Measurements from ENCODE around the gene PEAK1. TPM values are rescaled to one million over a fixed set of nuclear protein-coding genes. Genes with fewer than 3 reads are reported as not detected.

Gene PEAK1
- total and polyA plus RNA-seq, 2 experiments from 2014 or later = 15.8 to 42.0 TPM

DNA sequence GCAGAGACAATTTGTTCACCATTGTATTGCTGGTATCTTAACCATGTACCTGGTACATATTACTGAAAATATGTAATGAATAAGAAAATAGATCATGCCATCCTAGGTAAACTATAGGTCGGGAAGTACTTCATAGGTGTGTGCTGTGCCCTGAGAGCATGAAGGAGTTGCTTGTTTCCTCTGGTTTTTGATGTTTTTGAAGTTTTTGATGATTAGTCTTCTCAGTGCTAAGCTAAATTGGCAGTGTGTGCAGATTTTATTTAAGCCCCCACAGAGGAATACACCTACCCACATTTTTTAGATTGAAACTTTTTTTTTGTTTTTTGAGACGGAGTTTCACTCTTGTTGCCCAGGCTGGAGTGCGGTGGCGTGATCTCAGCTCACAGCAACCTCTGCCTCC lies 17.4 kb upstream of the PEAK1 start:
- no peaks in the 10 kb centered on the region for H3K36me3 ChIP-seq
- no peaks in the 10 kb centered on the region for H3K9me3 ChIP-seq (ENCODE audit: low read depth)
- no peak overlapping the region for H3K4me3 ChIP-seq
- TF ChIP-seq, protein P1, sequence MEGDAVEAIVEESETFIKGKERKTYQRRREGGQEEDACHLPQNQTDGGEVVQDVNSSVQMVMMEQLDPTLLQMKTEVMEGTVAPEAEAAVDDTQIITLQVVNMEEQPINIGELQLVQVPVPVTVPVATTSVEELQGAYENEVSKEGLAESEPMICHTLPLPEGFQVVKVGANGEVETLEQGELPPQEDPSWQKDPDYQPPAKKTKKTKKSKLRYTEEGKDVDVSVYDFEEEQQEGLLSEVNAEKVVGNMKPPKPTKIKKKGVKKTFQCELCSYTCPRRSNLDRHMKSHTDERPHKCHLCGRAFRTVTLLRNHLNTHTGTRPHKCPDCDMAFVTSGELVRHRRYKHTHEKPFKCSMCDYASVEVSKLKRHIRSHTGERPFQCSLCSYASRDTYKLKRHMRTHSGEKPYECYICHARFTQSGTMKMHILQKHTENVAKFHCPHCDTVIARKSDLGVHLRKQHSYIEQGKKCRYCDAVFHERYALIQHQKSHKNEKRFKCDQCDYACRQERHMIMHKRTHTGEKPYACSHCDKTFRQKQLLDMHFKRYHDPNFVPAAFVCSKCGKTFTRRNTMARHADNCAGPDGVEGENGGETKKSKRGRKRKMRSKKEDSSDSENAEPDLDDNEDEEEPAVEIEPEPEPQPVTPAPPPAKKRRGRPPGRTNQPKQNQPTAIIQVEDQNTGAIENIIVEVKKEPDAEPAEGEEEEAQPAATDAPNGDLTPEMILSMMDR (IDR thresholded peaks at IDR 0.05; ENCODE audit: low read depth, low read length) = no peak
- DNase-seq (ENCODE audit: low read depth in 1 of 2, low spot score in 1 of 2) = no peak
- H3K27me3 ChIP-seq = no peaks in the 10 kb centered on the region
- H3K4me1 ChIP-seq (ENCODE audit: low read depth) = peaks cover 4% of the 10 kb centered on the region
- H3K27ac ChIP-seq = no peak overlapping the region

DNA sequence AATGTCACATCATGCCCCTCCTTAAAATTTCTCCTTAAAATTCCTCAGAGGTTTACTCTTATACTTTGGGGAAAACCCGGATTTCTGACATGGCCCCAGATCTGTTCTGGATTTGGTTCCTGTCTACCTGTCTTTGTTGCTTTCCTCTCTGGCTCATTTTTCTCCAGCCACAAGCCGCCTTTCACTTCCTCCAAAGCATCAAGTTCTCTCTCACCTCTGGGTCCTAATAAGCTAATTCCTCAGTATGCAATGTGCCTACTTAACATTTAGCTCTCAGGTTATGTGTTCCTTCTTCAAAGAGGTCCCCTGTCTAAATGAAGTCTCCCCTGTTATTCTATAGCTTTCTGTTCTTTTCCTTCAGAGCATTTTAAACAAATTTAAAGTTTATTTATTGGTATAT lies 16.9 kb upstream of the PEAK1 start:
- Histone ChIP-seq H3K27ac (no peak overlapping the region), H3K36me3 (no peaks in the 10 kb centered on the region), H3K4me3 (no peak overlapping the region), H3K27me3 (no peaks in the 10 kb centered on the region), H3K4me1 (ENCODE audit: low read depth) (peaks cover 4% of the 10 kb centered on the region), H3K9me3 (ENCODE audit: low read depth) (no peaks in the 10 kb centered on the region)
- TF ChIP-seq, protein P1 (IDR thresholded peaks at IDR 0.05; ENCODE audit: low read depth, low read length) = no peak
- DNase-seq (ENCODE audit: low read depth in 1 of 2, low spot score in 1 of 2) = no peak

DNA sequence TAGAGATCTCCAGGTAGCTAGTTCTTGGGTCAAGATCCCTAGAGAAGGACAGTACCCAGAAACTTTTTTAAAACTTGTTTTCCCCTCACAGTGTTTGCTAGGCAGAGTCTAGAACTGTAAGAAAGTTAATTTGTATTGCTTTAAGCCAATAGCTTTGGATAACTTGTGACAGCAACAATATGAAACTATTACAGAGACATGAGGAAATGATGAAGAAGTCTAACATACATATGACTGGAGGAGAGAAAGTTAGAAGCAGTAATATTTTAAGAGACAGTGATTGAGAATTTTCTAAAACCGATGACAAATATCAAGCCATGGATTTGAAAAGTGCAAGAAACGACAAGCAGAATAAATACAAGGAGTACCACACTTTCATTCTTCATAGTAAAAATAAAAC lies 10.7 kb upstream of the PEAK1 start:
- Histone ChIP-seq H3K27ac (no peak overlapping the region), H3K4me1 (ENCODE audit: low read depth) (no peaks in the 10 kb centered on the region), H3K9me3 (ENCODE audit: low read depth) (no peaks in the 10 kb centered on the region), H3K4me3 (no peak overlapping the region), H3K36me3 (no peaks in the 10 kb centered on the region), H3K27me3 (no peaks in the 10 kb centered on the region)
- no peak for DNase-seq (ENCODE audit: low read depth in 1 of 2, low spot score in 1 of 2)
- TF ChIP-seq, protein P1 (IDR thresholded peaks at IDR 0.05; ENCODE audit: low read depth, low read length) = no peak

DNA sequence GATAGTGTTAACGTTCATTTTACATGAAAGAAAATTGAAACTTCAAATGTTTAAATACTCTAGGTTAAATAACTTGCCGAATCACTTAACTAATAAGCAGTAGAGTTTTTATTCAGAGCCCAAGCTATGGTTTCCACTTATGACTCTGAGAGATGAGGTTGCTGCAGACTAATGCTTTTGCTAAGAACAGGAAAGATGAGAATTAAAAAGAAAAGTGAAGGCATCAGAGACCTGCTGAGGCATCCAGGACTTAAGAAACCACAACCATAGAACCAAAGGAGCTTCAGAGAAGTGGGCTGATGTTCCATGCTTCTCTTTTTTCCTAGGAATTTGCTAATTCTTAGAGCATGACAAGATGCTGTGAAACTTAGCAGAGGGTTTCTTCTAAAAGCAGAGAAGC lies 10.3 kb upstream of the PEAK1 start:
- no peaks in the 10 kb centered on the region for H3K36me3 ChIP-seq
- DNase-seq (ENCODE audit: low read depth in 1 of 2, low spot score in 1 of 2) = no peak
- no peaks in the 10 kb centered on the region for H3K27me3 ChIP-seq
- no peaks in the 10 kb centered on the region for H3K9me3 ChIP-seq (ENCODE audit: low read depth)
- TF ChIP-seq, protein P1 (IDR thresholded peaks at IDR 0.05; ENCODE audit: low read depth, low read length) = no peak
- H3K4me3 ChIP-seq = no peak overlapping the region
- no peak overlapping the region for H3K27ac ChIP-seq
- H3K4me1 ChIP-seq (ENCODE audit: low read depth) = no peaks in the 10 kb centered on the region

DNA sequence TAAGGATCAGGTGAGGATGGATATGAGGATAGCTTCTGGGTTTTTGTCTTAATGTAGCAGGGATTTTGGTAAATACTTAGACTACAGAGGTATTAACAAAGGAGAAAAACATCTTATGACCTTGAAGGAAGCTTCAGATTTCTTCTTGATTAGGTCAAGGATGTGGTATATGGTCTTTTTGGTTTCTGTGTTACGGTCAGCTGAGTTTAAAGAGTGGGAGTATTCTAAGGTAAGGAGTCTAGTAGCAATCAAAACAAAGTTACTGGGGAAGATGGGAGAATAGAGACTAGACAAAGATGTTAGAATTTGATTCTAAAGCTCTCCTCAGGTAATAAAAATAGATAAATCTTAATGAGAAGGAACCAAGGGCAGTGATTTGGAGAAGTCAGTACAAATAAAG lies 7.0 kb upstream of the PEAK1 start:
- no peak for DNase-seq (ENCODE audit: low read depth in 1 of 2, low spot score in 1 of 2)

More for the DNA sequence above, 7.0 kb upstream of the PEAK1 start:
- Histone ChIP-seq H3K36me3 (no peaks in the 10 kb centered on the region), H3K4me1 (ENCODE audit: low read depth) (peaks cover 14% of the 10 kb centered on the region), H3K27ac (no peak overlapping the region), H3K27me3 (no peaks in the 10 kb centered on the region), H3K4me3 (no peak overlapping the region), H3K9me3 (ENCODE audit: low read depth) (no peaks in the 10 kb centered on the region)
- TF ChIP-seq, protein P1 (IDR thresholded peaks at IDR 0.05; ENCODE audit: low read depth, low read length) = no peak

Measured in cardiac muscle cell (in vitro differentiated cells and primary cell).